A549 (cell line): Measurements from ENCODE around the gene ROBO1. TPM values are rescaled to one million over a fixed set of nuclear protein-coding genes. Genes with fewer than 3 reads are reported as not detected.
"Not testable (repeated sequence)": the region's sequence is repeated elsewhere in the genome, so short reads cannot be mapped to it uniquely, and the experiment has no call there.

Experiments
- ATAC-seq, 2 experiments: fragments of 200-7000 bp in 1 of 2; fragments of >200 bp in 1 of 2; cut with Nextera tagmentation in 1 of 2; cut with Tn5 transposase in 1 of 2; 3 replicates each; pipeline versions ENCODE4 v1.8.0 to v1.9.1; 2018 to 2020; ENCODE audit warnings: mild to moderate bottlenecking in 1 of 2, moderate library complexity in 1 of 2
- CTCF ChIA-PET: fragments of 300-600 bp; sonication (Branson Sonifier 250); formaldehyde crosslinking; extraction: SDS; loops from one replicate; lab custom pipeline; 2021; ENCODE audit warnings: antibody characterized with exemption, inconsistent platforms; lab: Yijun Ruan, JAX
- POLR2A ChIA-PET: fragments of 350-600 bp; formaldehyde crosslinking; extraction: SDS; loops from one replicate; lab custom pipeline; 2021; ENCODE audit warnings: antibody characterized with exemption, inconsistent platforms; lab: Yijun Ruan, JAX
- DNase-seq, 2 experiments: peaks; one replicate each; pipeline versions ENCODE4 v3.0.0 to v3.0.0-alpha.2; 2011 to 2016; ENCODE audit warnings: low read depth in 1 of 2, low spot score in 1 of 2
- FAIRE-seq: peaks from 2 replicates; lab custom pipeline; 2011; peaks lifted over from hg19 to GRCh38; lab: Jason Lieb, UNC
- H3K27ac ChIP-seq, 2 experiments: fragments of >200 bp; sonication (Bioruptor Twin); formaldehyde crosslinking; 3 replicates each; pipeline ENCODE4 v1.5.1; 2016 to 2017
- H3K4me1 ChIP-seq: fragments of >200 bp; sonication (Bioruptor Twin); formaldehyde crosslinking; 3 replicates; pipeline ENCODE4 v1.6.1; 2016
- H3K4me2 ChIP-seq: fragments of >200 bp; sonication (Bioruptor Twin); formaldehyde crosslinking; 3 replicates; pipeline ENCODE4 v1.6.1; 2016
- H3K4me3 ChIP-seq: fragments of >200 bp; sonication (Bioruptor Twin); formaldehyde crosslinking; 3 replicates; pipeline ENCODE4 v1.5.1; 2016
- H3K9me3 ChIP-seq: fragments of >200 bp; sonication (Bioruptor Twin); formaldehyde crosslinking; 3 replicates; pipeline ENCODE4 v1.6.1; 2016
- CBX8 ChIP-seq: fragments of 200-600 bp; sonication (generic); IDR thresholded peaks from 2 replicates; pipeline ENCODE4 v1.6.1; 2016
- EHMT2 ChIP-seq: fragments of 200-600 bp; sonication (generic); IDR thresholded peaks from 2 replicates; pipeline ENCODE4 v1.6.1; 2016; ENCODE audit warnings: antibody characterized with exemption, low read depth, mild to moderate bottlenecking, moderate library complexity
- FOSB ChIP-seq: fragments of 250-450 bp; sonication (Bioruptor Pico); IDR thresholded peaks from 2 replicates; pipeline ENCODE4 v1.5.0; 2020; ENCODE audit warnings: mild to moderate bottlenecking, moderate library complexity
- HDAC2 ChIP-seq: fragments of 200-600 bp; sonication (generic); IDR thresholded peaks from 2 replicates; pipeline ENCODE4 v1.6.1; 2016
- HOXB13 ChIP-seq: fragments of 250-450 bp; sonication (Bioruptor Pico); IDR thresholded peaks from 2 replicates; pipeline ENCODE4 v1.5.0; 2020; ENCODE audit warnings: low read depth, mild to moderate bottlenecking, moderate library complexity
- JUN ChIP-seq, 2 experiments: fragments of >200 bp; sonication (Bioruptor Twin); formaldehyde crosslinking; IDR thresholded peaks; 2 replicates in 1 of 2; 3 replicates in 1 of 2; pipeline ENCODE4 v1.6.1; 2016 to 2017
- JUNB ChIP-seq: fragments of >200 bp; sonication (Bioruptor Twin); formaldehyde crosslinking; IDR thresholded peaks from 2 replicates; pipeline ENCODE4 v1.6.1; 2016
- KDM1A ChIP-seq: fragments of 200-600 bp; sonication (generic); IDR thresholded peaks from 2 replicates; pipeline ENCODE4 v1.6.1; 2016; ENCODE audit warnings: low read depth, mild to moderate bottlenecking
- MYC ChIP-seq: IDR thresholded peaks from 2 replicates; pipeline ENCODE4 v1.6.1; 2012; ENCODE audit warnings: mild to moderate bottlenecking, inconsistent platforms, low read length, improper control_type of control experiment, borderline replicate concordance
- NPAS2 ChIP-seq: fragments of 250-450 bp; sonication (Bioruptor Pico); IDR thresholded peaks from 2 replicates; pipeline ENCODE4 v1.8.0; 2022; ENCODE audit warnings: mild to moderate bottlenecking, moderate library complexity, borderline replicate concordance
- POLR2A ChIP-seq: IDR thresholded peaks from 2 replicates; pipeline ENCODE4 v1.6.1; 2012; ENCODE audit warnings: mild to moderate bottlenecking, low read length
- RFX5 ChIP-seq: fragments of 450-650 bp; IDR thresholded peaks from 2 replicates; pipeline ENCODE4 v1.7.1; 2014; ENCODE audit warnings: antibody characterized with exemption, mild to moderate bottlenecking, moderate library complexity
- TFCP2L1 ChIP-seq: fragments of 250-450 bp; sonication (Bioruptor Pico); IDR thresholded peaks from 2 replicates; pipeline ENCODE4 v1.5.0; 2021; ENCODE audit warnings: mild to moderate bottlenecking
- TP53 ChIP-seq: fragments of 250-450 bp; sonication (Bioruptor Pico); IDR thresholded peaks from 2 replicates; pipeline ENCODE4 v1.5.0; 2021; ENCODE audit warnings: mild to moderate bottlenecking, moderate library complexity
- ZNF302 ChIP-seq: fragments of 250-450 bp; sonication (Bioruptor Pico); IDR thresholded peaks from 2 replicates; pipeline ENCODE4 v1.9.0; 2021; ENCODE audit warnings: inconsistent platforms, mild to moderate bottlenecking, moderate library complexity
- WGBS: methylation state at CpG from one replicate; pipeline ENCODE4 v1.1.6; 2017; ENCODE audit errors: missing lambda C conversion rate; 5-methylcytosine and 5-hydroxymethylcytosine counted together
- polyA plus RNA-seq, 4 experiments: library from polyadenylated mRNA; depleted of rRNA in 3 of 4; stranded (reverse); fragments of >200 nt; fragmentation: RNase III in 1 of 4; extraction: RNeasy Plus Mini Kit Qiagen cat#74134 plus additional on column Dnase treatment in 1 of 4; gene quantifications; 2 replicates in 3 of 4; 3 replicates in 1 of 4; pipeline ENCODE4 v1.2.3, GENCODE V29; 2011 to 2017
- TF ChIP-seq, protein P1 (sequence below): fragments of 250-450 bp; sonication (Bioruptor Pico); IDR thresholded peaks from 2 replicates; pipeline ENCODE4 v1.5.0; 2020; ENCODE audit warnings: low read depth, mild to moderate bottlenecking, moderate library complexity
- TF ChIP-seq, protein P2 (sequence below): fragments of 250-450 bp; sonication (Bioruptor Pico); IDR thresholded peaks from 2 replicates; pipeline ENCODE4 v1.5.0; 2021; ENCODE audit warnings: mild to moderate bottlenecking, moderate library complexity, borderline replicate concordance
- TF ChIP-seq, protein P3 (sequence below): fragments of 450-650 bp; IDR thresholded peaks from 2 replicates; pipeline ENCODE4 v1.6.1; 2014; ENCODE audit warnings: antibody characterized with exemption
- TF ChIP-seq, protein P4 (sequence below): IDR thresholded peaks from 2 replicates; pipeline ENCODE4 v1.6.1; 2012
- TF ChIP-seq, protein P5 (sequence below): fragments of >200 bp; sonication (Bioruptor Twin); formaldehyde crosslinking; IDR thresholded peaks from 3 replicates; pipeline ENCODE4 v1.6.1; 2016

The ROBO1 gene
- polyA plus RNA-seq, 2 of the 4 experiments (the other 2 are of a cell fraction) = 25.3 to 35.6 TPM

DNA sequence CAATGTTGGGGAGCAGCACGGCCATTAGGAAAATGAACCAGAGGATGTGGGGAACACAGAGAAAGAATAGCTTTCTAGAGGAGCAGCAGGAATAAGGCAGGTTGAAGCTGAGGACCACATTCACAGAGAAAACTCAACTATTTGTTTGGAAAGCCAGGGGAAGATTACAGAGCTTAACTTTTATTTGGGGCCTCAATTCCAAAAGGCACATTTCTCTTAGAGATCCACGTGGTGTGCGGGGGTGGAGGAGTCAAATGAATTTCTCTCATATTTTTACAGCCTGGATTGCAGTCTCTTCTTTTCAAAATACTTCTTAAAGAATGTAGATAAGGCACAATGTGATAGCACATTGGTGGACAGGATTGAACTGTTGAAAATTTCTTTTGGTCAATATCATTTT is 253.7 kb downstream of the ROBO1 start:
- ChIA-PET POLR2A (no interaction called here), CTCF (interaction anchor here (0.7 kb wide), 1 partner anchor 983 kb away, joined by 3 read pairs; no protein-coding TSS in a partner anchor)
- no peak for FAIRE-seq
- no peak overlapping the region for H3K4me3 ChIP-seq
- no peak overlapping the region for H3K27ac ChIP-seq
- no peak for ATAC-seq
- no peaks in the 10 kb centered on the region for H3K9me3 ChIP-seq
- H3K4me1 ChIP-seq = no peaks in the 10 kb centered on the region
- no peak overlapping the region for H3K4me2 ChIP-seq
- no peak for DNase-seq
- TF ChIP-seq, protein P1, sequence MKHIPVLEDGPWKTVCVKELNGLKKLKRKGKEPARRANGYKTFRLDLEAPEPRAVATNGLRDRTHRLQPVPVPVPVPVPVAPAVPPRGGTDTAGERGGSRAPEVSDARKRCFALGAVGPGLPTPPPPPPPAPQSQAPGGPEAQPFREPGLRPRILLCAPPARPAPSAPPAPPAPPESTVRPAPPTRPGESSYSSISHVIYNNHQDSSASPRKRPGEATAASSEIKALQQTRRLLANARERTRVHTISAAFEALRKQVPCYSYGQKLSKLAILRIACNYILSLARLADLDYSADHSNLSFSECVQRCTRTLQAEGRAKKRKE (CRISPR knock-in tag) = no peak
- TF ChIP-seq EHMT2 (no peak), FOSB (CRISPR knock-in tag) (no peak), JUN (IDR thresholded peaks at IDR 0.05) (no peak), HDAC2 (no peak), KDM1A (no peak), ZNF302 (CRISPR knock-in tag) (no peak), POLR2A (no peak), HOXB13 (CRISPR knock-in tag) (no peak), RFX5 (no peak), TP53 (CRISPR knock-in tag) (no peak), TFCP2L1 (CRISPR knock-in tag) (no peak), JUNB (no peak), CBX8 (no peak)
- TF ChIP-seq, protein P2, sequence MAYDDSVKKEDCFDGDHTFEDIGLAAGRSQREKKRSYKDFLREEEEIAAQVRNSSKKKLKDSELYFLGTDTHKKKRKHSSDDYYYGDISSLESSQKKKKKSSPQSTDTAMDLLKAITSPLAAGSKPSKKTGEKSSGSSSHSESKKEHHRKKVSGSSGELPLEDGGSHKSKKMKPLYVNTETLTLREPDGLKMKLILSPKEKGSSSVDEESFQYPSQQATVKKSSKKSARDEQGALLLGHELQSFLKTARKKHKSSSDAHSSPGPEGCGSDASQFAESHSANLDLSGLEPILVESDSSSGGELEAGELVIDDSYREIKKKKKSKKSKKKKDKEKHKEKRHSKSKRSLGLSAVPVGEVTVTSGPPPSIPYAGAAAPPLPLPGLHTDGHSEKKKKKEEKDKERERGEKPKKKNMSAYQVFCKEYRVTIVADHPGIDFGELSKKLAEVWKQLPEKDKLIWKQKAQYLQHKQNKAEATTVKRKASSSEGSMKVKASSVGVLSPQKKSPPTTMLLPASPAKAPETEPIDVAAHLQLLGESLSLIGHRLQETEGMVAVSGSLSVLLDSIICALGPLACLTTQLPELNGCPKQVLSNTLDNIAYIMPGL (CRISPR knock-in tag) = no peak
- TF ChIP-seq, protein P3, sequence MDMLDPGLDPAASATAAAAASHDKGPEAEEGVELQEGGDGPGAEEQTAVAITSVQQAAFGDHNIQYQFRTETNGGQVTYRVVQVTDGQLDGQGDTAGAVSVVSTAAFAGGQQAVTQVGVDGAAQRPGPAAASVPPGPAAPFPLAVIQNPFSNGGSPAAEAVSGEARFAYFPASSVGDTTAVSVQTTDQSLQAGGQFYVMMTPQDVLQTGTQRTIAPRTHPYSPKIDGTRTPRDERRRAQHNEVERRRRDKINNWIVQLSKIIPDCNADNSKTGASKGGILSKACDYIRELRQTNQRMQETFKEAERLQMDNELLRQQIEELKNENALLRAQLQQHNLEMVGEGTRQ = no peak
- TF ChIP-seq, protein P4, sequence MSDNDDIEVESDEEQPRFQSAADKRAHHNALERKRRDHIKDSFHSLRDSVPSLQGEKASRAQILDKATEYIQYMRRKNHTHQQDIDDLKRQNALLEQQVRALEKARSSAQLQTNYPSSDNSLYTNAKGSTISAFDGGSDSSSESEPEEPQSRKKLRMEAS = no peak
- TF ChIP-seq, protein P5, sequence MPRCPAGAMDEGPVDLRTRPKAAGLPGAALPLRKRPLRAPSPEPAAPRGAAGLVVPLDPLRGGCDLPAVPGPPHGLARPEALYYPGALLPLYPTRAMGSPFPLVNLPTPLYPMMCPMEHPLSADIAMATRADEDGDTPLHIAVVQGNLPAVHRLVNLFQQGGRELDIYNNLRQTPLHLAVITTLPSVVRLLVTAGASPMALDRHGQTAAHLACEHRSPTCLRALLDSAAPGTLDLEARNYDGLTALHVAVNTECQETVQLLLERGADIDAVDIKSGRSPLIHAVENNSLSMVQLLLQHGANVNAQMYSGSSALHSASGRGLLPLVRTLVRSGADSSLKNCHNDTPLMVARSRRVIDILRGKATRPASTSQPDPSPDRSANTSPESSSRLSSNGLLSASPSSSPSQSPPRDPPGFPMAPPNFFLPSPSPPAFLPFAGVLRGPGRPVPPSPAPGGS = no peak
- WGBS = 22% methylated on average over 3 of the region's 3 CpGs

DNA sequence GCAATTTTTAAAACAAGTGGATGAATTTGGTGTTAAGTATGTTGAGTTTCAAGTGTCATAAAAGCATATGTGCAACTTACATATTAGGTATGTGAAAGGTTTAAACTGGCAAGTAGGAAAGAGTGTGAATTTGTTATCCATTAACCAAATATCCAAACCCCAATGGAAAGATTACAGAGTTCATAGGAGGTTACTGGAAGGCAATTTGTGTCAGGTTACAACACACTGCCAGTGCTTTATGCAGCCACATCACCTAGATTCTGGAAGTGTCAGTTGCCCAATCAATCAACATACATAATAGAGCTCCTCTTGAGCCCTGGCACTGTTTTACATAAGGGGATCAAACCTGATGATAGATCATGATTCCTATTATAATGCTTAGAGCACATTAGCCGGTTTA is 261.0 kb downstream of the ROBO1 start:
- WGBS = 18% methylated on average over 1 of the region's 1 CpG
- ATAC-seq = no peak
- no peak overlapping the region for H3K4me2 ChIP-seq
- H3K4me3 ChIP-seq = no peak overlapping the region
- no peaks in the 10 kb centered on the region for H3K9me3 ChIP-seq
- ChIA-PET CTCF (no interaction called here), POLR2A (no interaction called here)
- no peak for DNase-seq
- H3K27ac ChIP-seq = no peak overlapping the region
- TF ChIP-seq, protein P4 = no peak
- TF ChIP-seq KDM1A (no peak), MYC (no peak), NPAS2 (CRISPR knock-in tag) (no peak)
- no peak for FAIRE-seq
- H3K4me1 ChIP-seq = no peaks in the 10 kb centered on the region

DNA sequence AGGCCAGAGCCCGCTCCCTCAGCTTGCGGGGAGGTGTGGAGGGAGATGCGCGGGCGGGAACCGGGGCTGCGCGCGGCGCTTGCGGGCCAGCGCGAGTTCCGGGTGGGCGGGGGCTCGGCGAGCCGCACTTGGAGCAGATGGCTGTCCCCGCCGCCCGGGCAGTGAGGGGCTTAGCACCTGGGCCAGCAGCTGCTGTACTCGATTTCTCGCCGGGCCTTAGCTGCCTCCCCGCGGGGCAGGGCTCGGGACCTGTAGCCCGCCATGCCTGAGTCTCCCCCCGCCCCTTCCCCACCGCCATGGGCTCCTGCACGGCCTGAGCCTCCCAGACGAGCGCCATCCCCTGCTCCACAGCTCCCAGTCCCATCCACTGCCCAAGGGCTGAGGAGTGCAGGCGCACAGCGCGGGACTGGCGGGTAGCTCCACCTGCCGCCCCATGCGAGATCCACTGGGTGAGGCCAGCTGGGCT is 265.5 kb downstream of the ROBO1 start:
- H3K4me3 ChIP-seq, POLR2A ChIA-PET, H3K27ac ChIP-seq, FAIRE-seq, DNase-seq, H3K4me1 ChIP-seq, ATAC-seq, H3K4me2 ChIP-seq, H3K9me3 ChIP-seq: not testable (repeated sequence)
- 63% methylated on average over 3 of the region's 39 CpGs for WGBS
- CTCF ChIA-PET = interaction anchor here (0.9 to 1.4 kb wide), 2 partner anchors 13 to 17 kb away, joined by 3 read pairs; no protein-coding TSS in a partner anchor
